Activated naive CD8-positive, alpha-beta T cell treated with anti-CD3 and anti-CD28 coated beads, Interleukin-2, amount 50 U/mL, for 24 hours (primary cell): Measurements from ENCODE around the gene KIAA1755.
"Not testable (repeated sequence)": the region's sequence is repeated elsewhere in the genome, so short reads cannot be mapped to it uniquely, and the experiment has no call there.

ENCODE experiments used
- ATAC-seq: fragments of 150-1000 bp; cut with Tn5 transposase; one replicate; pipeline ENCODE4 v1.10.0; 2021
- DNase-seq: peaks from one replicate; pipeline ENCODE4 v3.0.0; 2021
- H3K27ac Mint-ChIP-seq: one replicate; pipeline ENCODE4 v1.8.0; 2021; ENCODE audit warnings: mild to moderate bottlenecking, mixed read lengths
- H3K27me3 Mint-ChIP-seq: one replicate; pipeline ENCODE4 v1.8.0; 2021; ENCODE audit warnings: mixed read lengths
- H3K36me3 Mint-ChIP-seq: one replicate; pipeline ENCODE4 v1.8.0; 2021; ENCODE audit warnings: low read depth, mixed read lengths
- H3K4me1 Mint-ChIP-seq: one replicate; pipeline ENCODE4 v1.8.0; 2021; ENCODE audit warnings: mixed read lengths
- H3K4me3 Mint-ChIP-seq: one replicate; pipeline ENCODE4 v1.8.0; 2021; ENCODE audit warnings: mild to moderate bottlenecking, moderate library complexity, mixed read lengths
- H3K9me3 Mint-ChIP-seq: one replicate; pipeline ENCODE4 v1.8.0; 2021; ENCODE audit warnings: mixed read lengths

Gene KIAA1755

GRCh38 chr20:38258545-38259215, 1.9 kb downstream of the KIAA1755 start:
- Mint-ChIP-seq H3K4me3 (no peak overlapping the region), H3K9me3 (no peaks in the 10 kb centered on the region), H3K27me3 (peaks cover 42% of the 10 kb centered on the region), H3K4me1 (no peaks in the 10 kb centered on the region), H3K27ac (no peak overlapping the region), H3K36me3 (no peaks in the 10 kb centered on the region)
- ATAC-seq (no peak), DNase-seq (no peak)

- H3K27ac Mint-ChIP-seq = no peak overlapping the region
- H3K4me3 Mint-ChIP-seq = no peak overlapping the region
- peaks cover 35% of the 10 kb centered on the region for H3K27me3 Mint-ChIP-seq
- H3K9me3 Mint-ChIP-seq = no peaks in the 10 kb centered on the region
- H3K36me3 Mint-ChIP-seq = no peaks in the 10 kb centered on the region
- ATAC-seq = no peak
- DNase-seq = no peak
- H3K4me1 Mint-ChIP-seq = no peaks in the 10 kb centered on the region
Observed at GRCh38 chr20:38256966-38257365, 3.6 kb downstream of the KIAA1755 start.

GRCh38 chr20:38256021-38256420, 4.5 kb downstream of the KIAA1755 start:
- Mint-ChIP-seq H3K9me3 (no peaks in the 10 kb centered on the region), H3K27me3 (peaks cover 30% of the 10 kb centered on the region), H3K36me3 (no peaks in the 10 kb centered on the region), H3K4me1 (no peaks in the 10 kb centered on the region), H3K4me3 (no peak overlapping the region), H3K27ac (no peak overlapping the region)
- ATAC-seq (no peak), DNase-seq (no peak)

- Mint-ChIP-seq H3K36me3 (no peaks in the 10 kb centered on the region), H3K4me3 (no peak overlapping the region), H3K4me1 (no peaks in the 10 kb centered on the region), H3K9me3 (no peaks in the 10 kb centered on the region), H3K27ac (no peak overlapping the region), H3K27me3 (peaks cover 25% of the 10 kb centered on the region)
- DNase-seq (no peak), ATAC-seq (no peak)
Observed at GRCh38 chr20:38255393-38255792, 5.1 kb downstream of the KIAA1755 start.

GRCh38 chr20:38254621-38255020, 5.9 kb downstream of the KIAA1755 start:
- not testable (repeated sequence) for DNase-seq, H3K27ac Mint-ChIP-seq, H3K36me3 Mint-ChIP-seq, ATAC-seq, H3K4me1 Mint-ChIP-seq, H3K9me3 Mint-ChIP-seq, H3K4me3 Mint-ChIP-seq
- H3K27me3 Mint-ChIP-seq = peaks cover 18% of the 10 kb centered on the region

- Mint-ChIP-seq H3K9me3 (no peaks in the 10 kb centered on the region), H3K4me1 (no peaks in the 10 kb centered on the region), H3K36me3 (no peaks in the 10 kb centered on the region), H3K27me3 (peaks cover 7% of the 10 kb centered on the region), H3K4me3 (no peak overlapping the region), H3K27ac (no peak overlapping the region)
- DNase-seq (no peak), ATAC-seq (no peak)
Observed at GRCh38 chr20:38253571-38253970, 7.0 kb downstream of the KIAA1755 start.

- DNase-seq = no peak
- Mint-ChIP-seq H3K4me3 (no peak overlapping the region), H3K9me3 (no peaks in the 10 kb centered on the region), H3K36me3 (no peaks in the 10 kb centered on the region), H3K27me3 (peaks cover 3% of the 10 kb centered on the region), H3K4me1 (no peaks in the 10 kb centered on the region), H3K27ac (no peak overlapping the region)
- ATAC-seq = no peak
Observed at GRCh38 chr20:38252292-38253288, 7.9 kb downstream of the KIAA1755 start.

- not testable (repeated sequence) for H3K27ac Mint-ChIP-seq, ATAC-seq, H3K4me3 Mint-ChIP-seq, H3K36me3 Mint-ChIP-seq, DNase-seq, H3K4me1 Mint-ChIP-seq, H3K27me3 Mint-ChIP-seq, H3K9me3 Mint-ChIP-seq
Observed at GRCh38 chr20:38251441-38251840, 9.1 kb downstream of the KIAA1755 start.

GRCh38 chr20:38250609-38251008, 9.9 kb downstream of the KIAA1755 start:
- no peak overlapping the region for H3K4me3 Mint-ChIP-seq
- H3K27ac Mint-ChIP-seq = no peak overlapping the region
- H3K27me3 Mint-ChIP-seq = peaks cover 5% of the 10 kb centered on the region
- no peak for DNase-seq
- no peak for ATAC-seq
- H3K9me3 Mint-ChIP-seq = peaks cover 3% of the 10 kb centered on the region
- H3K4me1 Mint-ChIP-seq = no peaks in the 10 kb centered on the region
- H3K36me3 Mint-ChIP-seq = no peaks in the 10 kb centered on the region

GRCh38 chr20:38249536-38250310, 10.8 kb downstream of the KIAA1755 start:
- no peak overlapping the region for H3K4me3 Mint-ChIP-seq
- no peaks in the 10 kb centered on the region for H3K4me1 Mint-ChIP-seq
- DNase-seq = no peak
- peaks cover 5% of the 10 kb centered on the region for H3K27me3 Mint-ChIP-seq
- H3K27ac Mint-ChIP-seq = no peak overlapping the region
- no peak for ATAC-seq
- H3K9me3 Mint-ChIP-seq = peaks cover 3% of the 10 kb centered on the region
- H3K36me3 Mint-ChIP-seq = no peaks in the 10 kb centered on the region

GRCh38 chr20:38248133-38248532, 12.4 kb downstream of the KIAA1755 start:
- Mint-ChIP-seq H3K27me3 (peaks cover 5% of the 10 kb centered on the region), H3K9me3 (peaks cover 16% of the 10 kb centered on the region), H3K4me1 (no peaks in the 10 kb centered on the region), H3K27ac (no peak overlapping the region), H3K4me3 (no peak overlapping the region), H3K36me3 (peaks cover 3% of the 10 kb centered on the region)
- no peak for ATAC-seq
- no peak for DNase-seq

GRCh38 chr20:38247725-38248124, 12.8 kb downstream of the KIAA1755 start:
- not testable (repeated sequence) for ATAC-seq, H3K4me1 Mint-ChIP-seq, DNase-seq, H3K27me3 Mint-ChIP-seq, H3K4me3 Mint-ChIP-seq, H3K36me3 Mint-ChIP-seq, H3K27ac Mint-ChIP-seq
- H3K9me3 Mint-ChIP-seq = peaks cover 20% of the 10 kb centered on the region

- Mint-ChIP-seq H3K27me3 (peaks cover 5% of the 10 kb centered on the region), H3K4me1 (no peaks in the 10 kb centered on the region), H3K4me3 (no peak overlapping the region), H3K27ac (no peak overlapping the region), H3K9me3 (peaks cover 23% of the 10 kb centered on the region), H3K36me3 (peaks cover 5% of the 10 kb centered on the region)
- no peak for ATAC-seq
- no peak for DNase-seq
Observed at GRCh38 chr20:38247166-38247509, 13.4 kb downstream of the KIAA1755 start.

GRCh38 chr20:38246357-38247165, 14.0 kb downstream of the KIAA1755 start:
- Mint-ChIP-seq H3K36me3 (peaks cover 5% of the 10 kb centered on the region), H3K4me1 (no peaks in the 10 kb centered on the region), H3K27ac (no peak overlapping the region), H3K27me3 (peaks cover 5% of the 10 kb centered on the region), H3K4me3 (no peak overlapping the region), H3K9me3 (peaks cover 26% of the 10 kb centered on the region)
- ATAC-seq (no peak), DNase-seq (no peak)
